Activated CD4-positive, alpha-beta T cell treated with anti-CD3 and anti-CD28 coated beads for 48 hours (primary cell): ENCODE measurements around the gene TBC1D14.
"Not testable (repeated sequence)": the region's sequence is repeated elsewhere in the genome, so short reads cannot be mapped to it uniquely, and the experiment has no call there.

Experiments
- DNase-seq: peaks from one replicate; pipeline ENCODE4 v3.0.0-alpha.2; 2020

TBC1D14 gene

DNA sequence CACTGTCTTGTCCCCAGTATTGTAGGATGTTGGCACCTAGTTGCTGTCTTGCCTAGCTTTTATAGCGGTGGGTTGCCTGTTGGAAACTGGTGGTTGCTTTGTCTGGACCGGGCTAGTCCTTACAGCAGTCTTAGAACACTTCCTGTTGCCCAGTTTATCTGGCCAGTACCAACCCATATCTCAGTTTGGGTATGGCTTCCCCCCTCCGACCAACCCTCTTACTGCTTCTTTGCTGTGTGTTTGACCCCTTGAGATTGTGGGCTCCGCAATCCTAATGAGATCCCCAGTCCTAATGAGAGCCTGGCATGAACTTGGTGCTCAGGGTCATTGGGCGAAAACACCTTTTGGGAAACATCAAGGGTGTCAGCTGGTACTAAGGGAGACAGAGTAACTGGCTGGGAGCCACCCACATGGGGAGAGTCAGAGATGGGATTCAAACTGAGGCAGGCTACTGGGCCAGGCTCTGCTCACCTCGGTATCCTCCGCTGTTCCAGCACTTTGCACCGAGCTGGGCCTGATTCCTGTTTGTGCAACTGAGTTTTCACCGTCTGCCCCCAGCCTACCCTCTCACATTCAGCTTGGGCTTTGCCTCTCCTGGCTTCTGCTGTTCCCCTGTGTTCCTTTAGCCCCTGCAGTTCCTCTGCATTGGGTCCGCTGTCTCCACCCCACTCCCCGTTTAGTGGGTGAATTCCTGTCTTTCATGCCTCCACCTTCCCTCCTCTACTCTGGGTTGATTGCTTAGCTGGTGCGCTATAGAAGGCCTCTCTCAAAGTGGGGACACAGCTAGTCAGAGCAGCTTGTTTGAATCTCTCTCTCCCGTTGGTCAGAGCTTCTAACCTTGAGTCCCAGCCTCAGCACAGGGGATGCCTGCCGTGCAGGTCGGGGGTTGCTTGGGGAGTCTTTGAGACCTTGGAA lies 1.6 kb downstream of the TBC1D14 start:
- DNase-seq: no peak

DNA sequence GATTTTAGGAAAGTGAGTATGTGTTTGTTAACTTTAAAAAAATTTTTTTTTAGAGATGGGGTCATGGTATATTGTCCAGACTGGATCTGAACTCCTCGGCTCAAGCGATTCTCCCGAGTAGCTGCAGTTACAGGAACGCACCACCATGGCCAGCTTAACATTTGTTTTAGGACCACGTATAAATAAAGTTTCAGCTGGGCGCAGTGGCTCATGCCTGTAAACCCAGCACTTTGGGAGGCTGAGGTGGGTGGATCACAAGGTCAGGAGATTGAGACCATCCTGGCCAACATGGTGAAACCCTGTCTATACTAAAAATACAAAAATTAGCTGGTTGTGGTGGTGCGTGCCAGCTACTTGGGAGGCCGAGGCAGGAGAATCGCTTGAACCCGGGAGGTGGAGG lies 2.3 kb downstream of the TBC1D14 start:
- DNase-seq: not testable (repeated sequence)

- no peak for DNase-seq
Observed at GRCh38 chr4:6912441-6912840, 2.8 kb downstream of the TBC1D14 start.

DNA sequence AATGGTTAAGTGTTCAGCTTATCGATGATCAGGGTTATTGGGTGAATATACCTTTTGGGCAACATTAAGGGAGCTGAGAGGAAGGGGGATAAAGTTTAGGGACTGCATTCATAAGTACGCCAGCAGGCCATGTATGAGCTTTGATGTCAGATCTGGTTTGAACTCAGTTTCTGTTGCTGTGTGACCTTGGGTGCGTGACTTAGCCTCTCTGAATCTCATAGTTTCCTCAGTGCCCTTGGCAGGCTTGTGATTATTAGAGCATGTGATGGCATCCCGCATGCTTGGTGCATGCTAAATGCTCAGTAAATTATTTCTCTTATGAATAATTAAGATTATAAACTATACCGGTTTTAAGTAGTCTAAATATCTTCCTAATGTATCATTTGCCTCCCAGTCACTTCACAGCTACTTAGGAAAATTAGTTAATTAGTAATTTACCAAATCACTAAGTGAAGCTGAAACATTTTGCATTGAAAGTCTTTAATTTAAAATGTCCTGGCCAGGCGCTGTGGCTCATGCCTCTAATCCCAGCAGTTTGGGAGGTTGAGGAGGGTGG lies 3.8 kb downstream of the TBC1D14 start:
- DNase-seq: no peak

DNA sequence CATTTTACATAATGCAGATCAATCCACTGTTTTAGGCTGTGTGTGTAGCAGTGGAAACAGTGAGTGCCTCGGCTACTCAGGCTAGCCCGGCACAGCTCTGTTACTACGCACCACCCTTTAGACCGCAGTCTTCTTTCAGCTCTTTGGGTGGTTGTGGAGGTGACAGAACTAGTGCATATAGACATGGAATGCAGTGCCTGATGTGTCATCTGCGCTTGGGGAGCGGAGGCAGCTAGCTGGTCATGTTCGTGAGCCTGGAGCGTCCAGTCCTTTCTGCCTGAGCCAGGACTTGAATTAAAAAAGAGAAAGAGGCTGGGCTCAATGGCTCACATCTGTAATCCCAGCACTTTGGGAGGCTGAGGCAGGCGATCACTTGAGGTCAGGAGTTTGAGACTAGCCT lies 4.8 kb downstream of the TBC1D14 start:
- DNase-seq: no peak

GRCh38 chr4:6915041-6916005 lies 5.7 kb downstream of the TBC1D14 start:
- no peak for DNase-seq

- no peak for DNase-seq
Observed at GRCh38 chr4:6916069-6916586, 6.5 kb downstream of the TBC1D14 start.

DNA sequence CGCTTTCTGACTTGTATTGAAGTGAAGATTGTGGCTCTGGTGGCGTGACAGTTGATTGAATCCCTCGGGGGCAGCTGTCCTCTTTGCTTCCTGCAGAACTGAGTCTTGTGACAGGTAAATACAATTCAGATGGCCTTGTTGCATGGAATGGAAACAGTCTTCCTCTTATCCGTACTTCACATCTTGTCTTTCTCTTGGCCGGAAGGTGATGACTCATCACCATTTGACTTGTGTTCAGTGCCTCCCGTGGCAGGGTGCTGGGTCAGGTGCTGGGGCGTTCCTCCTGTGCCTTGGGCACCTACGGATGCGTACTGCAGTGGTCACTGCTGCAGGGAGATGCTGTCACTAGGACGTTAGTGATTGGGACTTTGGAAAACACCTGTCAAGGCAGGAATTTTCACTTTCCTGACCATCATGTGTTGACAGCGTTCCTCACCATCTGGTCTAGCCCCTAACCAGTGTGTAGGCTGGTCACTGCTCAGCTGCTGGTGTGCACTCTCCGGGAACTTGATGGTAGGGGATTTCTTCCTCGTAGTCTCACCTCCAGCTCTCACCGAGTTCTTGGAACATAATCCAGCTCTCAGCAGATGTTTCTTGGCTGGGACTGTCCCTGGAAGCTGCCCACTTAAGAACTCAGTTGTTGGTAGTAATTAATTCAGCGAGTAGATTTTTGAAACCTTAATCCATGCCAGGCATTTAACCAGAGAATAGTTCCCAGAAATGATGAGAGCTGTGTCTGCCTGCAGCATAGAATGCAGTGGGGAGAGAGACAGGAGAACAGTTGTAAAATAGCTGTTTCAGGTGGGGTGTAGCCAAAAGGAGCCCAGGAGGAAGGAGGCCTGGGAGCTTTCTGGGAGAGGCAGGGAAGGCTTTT lies 7.2 kb downstream of the TBC1D14 start:
- peak; percentile 68 for DNase-seq

- peak; percentile 72 for DNase-seq
Observed at GRCh38 chr4:6917461-6918271, 8.0 kb downstream of the TBC1D14 start.

GRCh38 chr4:6918338-6918737 lies 8.7 kb downstream of the TBC1D14 start:
- no peak for DNase-seq

DNA sequence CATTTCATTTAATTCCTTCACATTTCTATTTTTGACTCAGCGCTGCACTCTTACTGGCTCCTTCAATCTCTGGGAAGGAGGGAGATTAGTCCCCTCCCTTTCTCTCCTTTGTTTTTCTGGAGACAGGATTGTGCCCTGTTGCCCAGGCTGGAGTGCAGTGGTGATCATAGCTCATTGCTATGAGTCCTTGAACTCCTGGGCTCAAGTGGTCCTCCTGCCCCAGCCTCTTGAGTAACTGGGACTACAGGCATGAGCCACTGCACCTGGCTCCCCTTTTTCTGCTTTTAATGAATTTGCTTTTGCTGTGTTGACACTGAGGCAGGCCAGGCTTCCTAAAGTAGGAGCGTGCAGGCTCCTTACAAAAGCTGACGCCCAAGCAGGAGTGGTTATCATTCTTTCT lies 10.5 kb downstream of the TBC1D14 start:
- no peak for DNase-seq

- no peak for DNase-seq
Observed at GRCh38 chr4:6923507-6923906, 13.9 kb downstream of the TBC1D14 start.

DNA sequence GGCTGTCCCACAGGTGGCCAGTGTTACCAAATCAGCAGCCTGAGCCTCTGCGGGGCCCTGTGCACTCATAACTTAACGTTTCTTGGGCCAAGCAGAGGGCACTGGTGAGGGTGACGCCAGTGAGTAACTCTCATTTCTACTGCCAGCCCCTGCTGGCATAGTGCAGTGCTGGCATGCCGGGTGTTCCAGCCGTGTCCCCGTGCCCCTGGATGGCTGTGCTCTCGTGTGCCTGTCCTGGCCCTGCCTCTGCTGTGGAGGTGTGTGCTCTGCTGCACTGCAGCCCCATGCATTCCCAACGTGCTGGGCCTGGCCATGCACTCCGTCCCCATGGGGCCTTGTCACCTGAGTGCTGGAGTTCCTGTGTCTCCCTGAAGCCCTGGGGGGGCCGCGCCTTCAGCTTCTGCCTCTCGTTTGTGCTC lies 14.7 kb downstream of the TBC1D14 start:
- no peak for DNase-seq

GRCh38 chr4:6925357-6925836 lies 15.8 kb downstream of the TBC1D14 start:
- no peak for DNase-seq

DNA sequence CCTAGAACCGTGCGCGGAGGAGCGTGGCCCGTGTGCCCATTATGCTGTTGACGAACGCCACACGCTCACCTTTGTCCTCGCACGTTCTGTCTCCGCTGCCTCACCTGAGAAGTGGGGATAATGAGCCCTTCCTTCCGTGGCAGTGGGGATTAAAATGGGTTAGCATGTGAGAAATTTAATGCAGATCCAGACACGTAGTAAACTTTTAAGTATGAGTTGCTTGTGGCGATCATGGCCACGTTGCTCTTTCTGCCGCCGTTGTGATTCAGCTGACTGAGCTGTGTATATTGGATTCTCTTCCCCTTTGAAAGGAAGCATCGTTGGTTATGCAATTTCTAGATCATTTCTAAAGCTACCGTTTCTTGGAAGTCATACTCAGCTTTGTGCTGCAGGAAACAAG lies 16.5 kb downstream of the TBC1D14 start:
- DNase-seq: no peak

DNA sequence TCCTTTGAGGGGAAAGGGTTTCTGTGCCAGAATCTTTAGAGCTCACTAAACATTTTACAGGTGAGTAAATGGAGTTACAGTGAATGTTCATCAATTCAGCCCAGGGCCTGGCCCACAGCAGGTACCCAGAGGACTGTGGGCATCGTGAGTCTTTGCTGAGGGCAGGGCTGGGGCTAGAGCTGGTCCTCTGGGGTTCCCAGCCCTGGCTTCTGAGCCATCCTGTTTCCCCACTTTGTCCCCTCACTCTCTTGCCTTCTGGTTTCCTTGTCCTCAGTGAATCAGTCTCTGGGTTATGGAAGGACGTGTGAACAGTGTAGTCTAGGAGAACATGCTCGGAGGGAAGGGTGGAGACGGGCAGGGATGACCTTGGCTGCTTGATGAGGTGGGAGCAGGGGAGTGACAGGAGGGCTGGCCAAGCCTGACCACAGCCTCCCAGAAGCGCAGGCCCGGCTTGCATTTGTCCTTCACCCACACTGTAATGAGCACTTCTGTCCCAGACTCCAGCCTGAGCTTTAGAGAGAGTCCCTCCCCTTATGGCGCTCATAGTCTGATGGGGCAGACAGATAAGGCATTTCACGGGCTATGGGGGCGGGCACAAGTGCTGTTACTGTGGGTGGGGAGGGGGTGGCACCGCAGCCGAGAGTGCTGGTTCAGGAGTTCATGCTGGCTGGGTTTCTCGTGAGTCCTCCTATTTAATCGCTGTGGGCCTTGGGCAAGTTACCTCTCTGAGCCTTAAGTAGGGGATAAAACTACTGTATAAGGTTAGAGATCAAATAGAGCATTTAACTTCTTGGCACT lies 17.3 kb downstream of the TBC1D14 start:
- DNase-seq: peak; percentile 62

DNA sequence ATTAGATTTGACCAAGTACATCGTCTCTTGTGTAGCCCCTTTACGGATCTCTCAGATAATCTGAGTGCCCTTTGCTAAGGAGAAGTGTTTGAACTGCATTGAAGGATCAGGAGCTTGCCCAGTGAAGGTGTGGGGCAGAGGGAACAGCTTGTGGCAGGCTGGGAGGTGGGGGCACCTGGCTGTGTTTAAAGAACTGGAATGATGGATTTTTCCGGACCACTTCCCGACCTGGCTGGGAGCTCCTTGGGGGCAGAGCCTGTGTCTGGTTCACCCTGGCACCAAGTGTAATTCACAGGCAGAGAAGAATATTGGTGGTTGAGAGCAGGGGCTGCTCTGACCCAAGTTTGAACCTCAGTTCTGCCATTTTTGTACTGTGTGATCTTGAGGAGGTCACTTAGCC lies 18.5 kb downstream of the TBC1D14 start:
- no peak for DNase-seq

- no peak for DNase-seq
Observed at GRCh38 chr4:6929339-6929811, 19.7 kb downstream of the TBC1D14 start.

- DNase-seq: no peak
Observed at GRCh38 chr4:6929812-6930464, 20.3 kb downstream of the TBC1D14 start.
